Cardiac fibroblast (primary cell): ENCODE measurements around the gene IL1F10.
A peak's percentile ranks its signal among the peaks of the same experiment; 100 is the strongest.

Experiments
- DNase-seq, 2 donors: peaks; one replicate each; pipeline versions ENCODE4 v3.0.0 to v3.0.0-alpha.2; 2010; ENCODE audit warnings: low read depth in 2 of 2
- H3K4me3 ChIP-seq, 2 donors: replicated peaks in 1 of 2; 1 replicate in 1 of 2; 2 replicates in 1 of 2; pipeline ENCODE4 v1.5.1; 2011; ENCODE audit warnings: low read depth in 2 of 2, low read length in 2 of 2, mild to moderate bottlenecking in 2 of 2, moderate library complexity in 1 of 2
- CTCF ChIP-seq: IDR thresholded peaks from one replicate; pipeline ENCODE4 v1.5.1; 2011; ENCODE audit warnings: low read depth, mild to moderate bottlenecking, low read length, inconsistent platforms

IL1F10 gene

GRCh38 chr2:113116100-113116958 lies 48.6 kb downstream of the IL1F10 start:
- H3K4me3 ChIP-seq = no peak overlapping the region
- no peak for TF ChIP-seq CTCF
- peak in 1 of 2 donors; percentile 27 for DNase-seq

GRCh38 chr2:113117541-113118262 lies 49.9 kb downstream of the IL1F10 start:
- peak; percentile 77 to 94 for DNase-seq
- no peak overlapping the region for H3K4me3 ChIP-seq
- no peak for TF ChIP-seq CTCF

GRCh38 chr2:113118263-113118657 lies 50.5 kb downstream of the IL1F10 start:
- DNase-seq = no peak
- H3K4me3 ChIP-seq = no peak overlapping the region
- TF ChIP-seq CTCF = no peak

- H3K4me3 ChIP-seq = no peak overlapping the region
- no peak for DNase-seq
- no peak for TF ChIP-seq CTCF
Measured at GRCh38 chr2:113119111-113119510, 51.3 kb downstream of the IL1F10 start.

- no peak for TF ChIP-seq CTCF
- DNase-seq = no peak
- no peak overlapping the region for H3K4me3 ChIP-seq
Measured at GRCh38 chr2:113120861-113121260, 53.1 kb downstream of the IL1F10 start.

- no peak overlapping the region for H3K4me3 ChIP-seq
- no peak for DNase-seq
- no peak for TF ChIP-seq CTCF
Measured at GRCh38 chr2:113122364-113122763, 54.6 kb downstream of the IL1F10 start.
